HepG2 (cell line): ENCODE measurements around the gene SLA2. TPM values are rescaled to one million over a fixed set of nuclear protein-coding genes. Genes with fewer than 3 reads are reported as not detected.

Experiments
- ARNT ChIP-seq: fragments of 450-650 bp; IDR thresholded peaks from 2 replicates; pipeline ENCODE4 v1.6.1; 2017
- FOXK1 ChIP-seq: sonication (generic); formaldehyde crosslinking; IDR thresholded peaks from 2 replicates; pipeline ENCODE4 v1.4.0; 2020; ENCODE audit warnings: low read depth, missing genetic modification reagents, borderline replicate concordance
- FOXO4 ChIP-seq: sonication (generic); formaldehyde crosslinking; conservative IDR thresholded peaks from 2 replicates; pipeline ENCODE4 v1.8.1; 2023; ENCODE audit warnings: missing genetic modification reagents
- HMGXB4 ChIP-seq, 2 experiments: sonication (generic) in 1 of 2; formaldehyde crosslinking in 1 of 2; IDR thresholded peaks; 2 replicates each; pipeline versions ENCODE4 v1.4.0 to v1.6.1; 2018 to 2020; ENCODE audit warnings: missing genetic modification reagents in 2 of 2, borderline replicate concordance in 1 of 2, low read depth in 1 of 2, mild to moderate bottlenecking in 1 of 2, missing biosample characterization in 1 of 2
- KDM1A ChIP-seq: IDR thresholded peaks from 2 replicates; pipeline ENCODE4 v1.6.1; 2016; ENCODE audit warnings: missing compliant biosample characterization
- MAF1 ChIP-seq: sonication (generic); formaldehyde crosslinking; IDR thresholded peaks from 2 replicates; pipeline ENCODE4 v1.5.0; 2020; ENCODE audit warnings: missing genetic modification reagents, borderline replicate concordance
- NFAT5 ChIP-seq: sonication (generic); formaldehyde crosslinking; IDR thresholded peaks from 2 replicates; pipeline ENCODE4 v1.4.0; 2020; ENCODE audit warnings: missing genetic modification reagents
- NFE2L1 ChIP-seq: sonication (generic); formaldehyde crosslinking; IDR thresholded peaks from 2 replicates; pipeline ENCODE4 v1.4.0; 2020; ENCODE audit warnings: missing genetic modification reagents, mild to moderate bottlenecking, borderline replicate concordance
- PAWR ChIP-seq: sonication (generic); formaldehyde crosslinking; IDR thresholded peaks from 2 replicates; pipeline ENCODE4 v1.4.0; 2020; ENCODE audit warnings: missing genetic modification reagents, mild to moderate bottlenecking, borderline replicate concordance
- PHF8 ChIP-seq: sonication (generic); formaldehyde crosslinking; IDR thresholded peaks from 2 replicates; pipeline ENCODE4 v1.5.0; 2020; ENCODE audit warnings: missing genetic modification reagents
- SNAI1 ChIP-seq: sonication (generic); formaldehyde crosslinking; IDR thresholded peaks from 2 replicates; pipeline ENCODE4 v1.5.0; 2020; ENCODE audit warnings: mild to moderate bottlenecking, missing genetic modification reagents, borderline replicate concordance
- TEAD2 ChIP-seq: sonication (generic); formaldehyde crosslinking; IDR thresholded peaks from 2 replicates; pipeline ENCODE4 v1.9.0; 2021; ENCODE audit warnings: missing genetic modification reagents
- ZNF550 ChIP-seq: sonication (generic); formaldehyde crosslinking; IDR thresholded peaks from 2 replicates; pipeline ENCODE4 v1.4.0; 2020; ENCODE audit warnings: mild to moderate bottlenecking, missing genetic modification reagents, borderline replicate concordance
- ZNF768 ChIP-seq: sonication (generic); formaldehyde crosslinking; IDR thresholded peaks from 2 replicates; pipeline ENCODE4 v1.4.0; 2020; ENCODE audit warnings: missing genetic modification reagents
- polyA plus RNA-seq, 8 experiments: library from polyadenylated mRNA; depleted of rRNA in 3 of 8; stranded (reverse) in 7 of 8; unstranded in 1 of 8; fragments of >200 nt; fragmentation: Illumina TruSeq in 4 of 8; extraction: Trizol in 4 of 8; gene quantifications; 2 replicates each; pipeline versions ENCODE4 v1.2.1 to v1.2.3, GENCODE V29; 2011 to 2016; ENCODE audit warnings: low read depth in 4 of 8, missing spikeins in 1 of 8, mixed read lengths in 1 of 8; ENCODE audit not compliant: insufficient read depth in 1 of 8
- total RNA-seq, 5 experiments: library from RNA; depleted of rRNA; stranded (reverse); fragments of >200 nt; fragmentation: Illumina TruSeq; extraction: Trizol; gene quantifications; 2 replicates each; pipeline ENCODE4 v1.2.3, GENCODE V29; 2016; ENCODE audit warnings: low read depth in 1 of 5
- TF ChIP-seq, protein P1 (sequence below): fragments of 450-650 bp; IDR thresholded peaks from 2 replicates; pipeline ENCODE4 v1.6.1; 2017; ENCODE audit warnings: mild to moderate bottlenecking
- TF ChIP-seq, protein P2 (sequence below): sonication (generic); formaldehyde crosslinking; conservative IDR thresholded peaks from 2 replicates; pipeline ENCODE4 v1.4.0; 2020; ENCODE audit warnings: missing genetic modification reagents

SLA2 gene
- total and polyA plus RNA-seq, 2 of the 13 experiments (the other 11 are each of a cell fraction or from before 2014, with no cell fraction given), result 1.6 to 3.6 TPM

- peak; percentile 77; the same call in 1 of the 2 replicates for TF ChIP-seq NFAT5 (CRISPR knock-in tag)
- TF ChIP-seq PAWR (CRISPR knock-in tag), result no peak
- 0 out of 2 replicates have a peak, but pooled peaks have one; percentile 12 for TF ChIP-seq FOXK1 (CRISPR knock-in tag)
- TF ChIP-seq FOXO4, result no peak
- TF ChIP-seq MAF1 (CRISPR knock-in tag), result no peak
- peak; percentile 86 for TF ChIP-seq PHF8 (CRISPR knock-in tag)
- TF ChIP-seq ZNF768 (CRISPR knock-in tag), result no peak; the same call in 1 of the 2 replicates
- TF ChIP-seq, protein P1, sequence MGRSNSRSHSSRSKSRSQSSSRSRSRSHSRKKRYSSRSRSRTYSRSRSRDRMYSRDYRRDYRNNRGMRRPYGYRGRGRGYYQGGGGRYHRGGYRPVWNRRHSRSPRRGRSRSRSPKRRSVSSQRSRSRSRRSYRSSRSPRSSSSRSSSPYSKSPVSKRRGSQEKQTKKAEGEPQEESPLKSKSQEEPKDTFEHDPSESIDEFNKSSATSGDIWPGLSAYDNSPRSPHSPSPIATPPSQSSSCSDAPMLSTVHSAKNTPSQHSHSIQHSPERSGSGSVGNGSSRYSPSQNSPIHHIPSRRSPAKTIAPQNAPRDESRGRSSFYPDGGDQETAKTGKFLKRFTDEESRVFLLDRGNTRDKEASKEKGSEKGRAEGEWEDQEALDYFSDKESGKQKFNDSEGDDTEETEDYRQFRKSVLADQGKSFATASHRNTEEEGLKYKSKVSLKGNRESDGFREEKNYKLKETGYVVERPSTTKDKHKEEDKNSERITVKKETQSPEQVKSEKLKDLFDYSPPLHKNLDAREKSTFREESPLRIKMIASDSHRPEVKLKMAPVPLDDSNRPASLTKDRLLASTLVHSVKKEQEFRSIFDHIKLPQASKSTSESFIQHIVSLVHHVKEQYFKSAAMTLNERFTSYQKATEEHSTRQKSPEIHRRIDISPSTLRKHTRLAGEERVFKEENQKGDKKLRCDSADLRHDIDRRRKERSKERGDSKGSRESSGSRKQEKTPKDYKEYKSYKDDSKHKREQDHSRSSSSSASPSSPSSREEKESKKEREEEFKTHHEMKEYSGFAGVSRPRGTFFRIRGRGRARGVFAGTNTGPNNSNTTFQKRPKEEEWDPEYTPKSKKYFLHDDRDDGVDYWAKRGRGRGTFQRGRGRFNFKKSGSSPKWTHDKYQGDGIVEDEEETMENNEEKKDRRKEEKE, result no peak
- no peak for TF ChIP-seq KDM1A (CRISPR knock-in tag)
- no peak for TF ChIP-seq ARNT
- TF ChIP-seq ZNF550, result no peak
- TF ChIP-seq HMGXB4 (CRISPR knock-in tag; IDR thresholded peaks at IDR 0.05; ENCODE audit: borderline replicate concordance in 1 of 2, low read depth in 1 of 2), result peak in 1 of 2 experiments; percentile 76; a peak in 3 of 4 replicates
- TF ChIP-seq, protein P2, sequence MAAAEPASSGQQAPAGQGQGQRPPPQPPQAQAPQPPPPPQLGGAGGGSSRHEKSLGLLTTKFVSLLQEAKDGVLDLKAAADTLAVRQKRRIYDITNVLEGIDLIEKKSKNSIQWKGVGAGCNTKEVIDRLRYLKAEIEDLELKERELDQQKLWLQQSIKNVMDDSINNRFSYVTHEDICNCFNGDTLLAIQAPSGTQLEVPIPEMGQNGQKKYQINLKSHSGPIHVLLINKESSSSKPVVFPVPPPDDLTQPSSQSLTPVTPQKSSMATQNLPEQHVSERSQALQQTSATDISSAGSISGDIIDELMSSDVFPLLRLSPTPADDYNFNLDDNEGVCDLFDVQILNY (CRISPR knock-in tag), result peak; percentile 70; the same call in 1 of the 2 replicates
- TF ChIP-seq TEAD2, result peak; percentile 63; the same call in 1 of the 2 replicates
- peak; percentile 87; the same call in 1 of the 2 replicates for TF ChIP-seq SNAI1 (CRISPR knock-in tag)
- no peak for TF ChIP-seq NFE2L1
Observed at GRCh38 chr20:36573103-36573797, 72.7 kb downstream of the SLA2 start, which contains the start of gene TGIF2 (continued).
